HG03108 (cell line): Measurements from ENCODE around the gene SYT8.
"Not testable (repeated sequence)": the region's sequence is repeated elsewhere in the genome, so short reads cannot be mapped to it uniquely, and the experiment has no call there.

Experiments used
- ATAC-seq: cut with Tn5 transposase; IDR thresholded peaks from one replicate; pipeline ENCODE4 v1.9.1; 2021; ENCODE audit warnings: moderate library complexity; ENCODE audit not compliant: unreplicated experiment

SYT8 gene

DNA sequence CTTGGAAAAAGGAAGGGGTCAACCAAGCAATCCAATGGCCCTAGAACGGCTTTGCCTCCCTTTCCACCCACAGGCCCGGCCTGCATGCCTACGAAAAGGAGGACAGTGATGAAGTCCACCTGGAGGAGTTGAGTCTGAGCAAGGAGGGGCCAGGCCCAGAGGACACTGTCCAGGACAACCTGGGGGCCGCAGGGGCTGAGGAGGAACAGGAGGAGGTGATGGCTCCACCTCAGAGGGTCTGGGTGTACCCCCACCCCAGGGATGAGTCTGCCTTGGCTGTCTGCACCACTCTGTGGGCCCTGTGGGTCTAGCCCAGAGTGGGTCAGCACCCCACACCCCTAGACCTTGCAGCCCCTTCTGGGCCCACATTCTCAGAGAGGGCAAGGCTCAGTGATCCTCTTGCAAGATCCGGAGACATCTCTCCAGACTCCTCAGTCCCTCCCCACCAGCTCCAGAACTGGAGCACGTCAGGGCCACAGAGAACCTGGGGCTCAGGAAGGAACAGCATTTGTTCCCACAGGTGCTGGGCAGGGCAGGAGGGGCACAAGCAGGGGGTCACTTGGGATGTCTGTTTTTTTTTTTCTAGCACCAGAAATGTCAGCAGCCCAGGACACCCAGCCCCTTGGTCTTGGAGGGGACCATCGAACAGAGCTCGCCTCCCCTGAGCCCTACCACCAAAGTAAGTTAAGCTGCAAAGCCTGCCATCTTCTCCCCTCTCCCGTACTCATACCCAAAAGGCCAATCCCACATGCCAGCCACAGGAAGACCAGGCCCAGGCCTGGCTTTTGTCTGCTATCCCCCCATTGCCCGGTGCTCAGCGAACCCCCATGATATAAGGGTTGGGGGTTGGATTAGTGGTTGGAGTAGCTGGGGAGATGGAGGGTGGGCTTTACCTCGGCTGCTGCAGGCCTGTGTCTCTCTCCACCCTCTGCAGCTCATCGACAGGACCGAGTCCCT lies 48.8 kb downstream of the SYT8 start:
- ATAC-seq, result no peak

DNA sequence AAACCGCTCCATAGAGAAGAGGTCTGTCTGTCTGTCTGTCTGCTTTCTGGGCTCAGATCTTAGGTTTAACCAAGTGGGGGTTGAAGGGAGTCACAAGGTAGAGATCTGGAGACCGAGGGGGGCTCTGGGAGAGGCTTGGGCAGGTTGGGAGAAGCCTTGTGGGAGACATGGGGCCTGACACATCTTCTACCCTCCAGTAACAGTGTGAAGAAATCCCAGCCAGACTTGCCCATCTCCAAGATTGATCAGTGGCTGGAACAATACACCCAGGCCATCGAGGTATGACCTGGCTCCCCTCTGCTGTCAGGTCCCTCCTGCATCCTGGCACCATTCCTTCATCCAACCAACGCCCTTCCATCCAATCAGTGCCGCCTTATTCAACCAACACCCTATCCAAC lies 49.5 kb downstream of the SYT8 start:
- ATAC-seq, result no peak

DNA sequence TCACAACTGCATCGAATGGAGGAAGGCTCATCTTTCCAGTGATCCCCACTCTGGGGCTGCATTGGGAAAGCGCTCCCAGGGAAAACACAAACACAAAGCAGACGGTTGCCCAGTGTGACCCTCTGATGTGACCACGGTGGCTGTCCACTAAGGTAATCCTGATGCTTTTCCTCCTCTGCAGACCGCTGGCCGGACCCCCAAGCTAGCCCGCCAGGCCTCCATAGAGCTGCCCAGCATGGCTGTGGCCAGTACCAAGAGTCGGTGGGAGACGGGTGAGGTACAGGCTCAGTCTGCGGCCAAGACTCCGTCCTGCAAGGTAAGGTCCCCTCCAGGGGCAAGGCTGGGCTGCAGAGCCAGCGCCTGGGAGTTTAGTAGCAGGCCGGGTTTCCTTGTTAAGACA lies 51.8 kb downstream of the SYT8 start:
- ATAC-seq, result not testable (repeated sequence)
